ENCODE data around the gene SLCO3A1.
A peak's percentile ranks its signal among the peaks of the same experiment; 100 is the strongest.
"Not testable (repeated sequence)": the region's sequence is repeated elsewhere in the genome, so short reads cannot be mapped to it uniquely, and the experiment has no call there.

The SLCO3A1 gene

GRCh38 chr15:92162657-92163056 lies 309.1 kb downstream of the SLCO3A1 start:
- DNase-seq (ENCODE audit: low spot score): no peak

- DNase-seq (ENCODE audit: low spot score): no peak
Observed at GRCh38 chr15:92163641-92164040, 310.1 kb downstream of the SLCO3A1 start.

- DNase-seq (ENCODE audit: low spot score): peak; percentile 45
Observed at GRCh38 chr15:92164327-92165000, 311.0 kb downstream of the SLCO3A1 start.

- DNase-seq (ENCODE audit: low spot score): no peak
Observed at GRCh38 chr15:92165001-92165346, 311.5 kb downstream of the SLCO3A1 start.

GRCh38 chr15:92166029-92166428 lies 312.5 kb downstream of the SLCO3A1 start:
- DNase-seq (ENCODE audit: low spot score): no peak

- no peak for DNase-seq (ENCODE audit: low spot score)
Observed at GRCh38 chr15:92166751-92167405, 313.4 kb downstream of the SLCO3A1 start.

- peak; percentile 44 for DNase-seq (ENCODE audit: low spot score)
Observed at GRCh38 chr15:92167451-92167850, 313.9 kb downstream of the SLCO3A1 start.

- no peak for DNase-seq (ENCODE audit: low spot score)
Observed at GRCh38 chr15:92168066-92168683, 314.7 kb downstream of the SLCO3A1 start.

GRCh38 chr15:92170897-92171296 lies 317.4 kb downstream of the SLCO3A1 start:
- peak; percentile 59 for DNase-seq (ENCODE audit: low spot score)

GRCh38 chr15:92178911-92179310 lies 325.4 kb downstream of the SLCO3A1 start:
- no peak for DNase-seq (ENCODE audit: low spot score)

- no peak for DNase-seq (ENCODE audit: low spot score)
Observed at GRCh38 chr15:92184142-92184541, 330.6 kb downstream of the SLCO3A1 start.

- DNase-seq (ENCODE audit: low spot score): no peak
Observed at GRCh38 chr15:92184679-92185230, 331.2 kb downstream of the SLCO3A1 start.

- DNase-seq (ENCODE audit: low spot score): no peak
Observed at GRCh38 chr15:92187975-92188374, 334.5 kb downstream of the SLCO3A1 start.

- no peak for DNase-seq (ENCODE audit: low spot score)
Observed at GRCh38 chr15:92189166-92189565, 335.7 kb downstream of the SLCO3A1 start.

- DNase-seq (ENCODE audit: low spot score): no peak
Observed at GRCh38 chr15:92195241-92195640, 341.7 kb downstream of the SLCO3A1 start.

- no peak for DNase-seq (ENCODE audit: low spot score)
Observed at GRCh38 chr15:92196342-92196741, 342.8 kb downstream of the SLCO3A1 start.

- no peak for DNase-seq (ENCODE audit: low spot score)
Observed at GRCh38 chr15:92197746-92198145, 344.2 kb downstream of the SLCO3A1 start.

- DNase-seq (ENCODE audit: low spot score): no peak
Observed at GRCh38 chr15:92200891-92201290, 347.4 kb downstream of the SLCO3A1 start.

GRCh38 chr15:92205255-92205739 lies 351.8 kb downstream of the SLCO3A1 start:
- DNase-seq (ENCODE audit: low spot score): no peak

- not testable (repeated sequence) for DNase-seq (ENCODE audit: low spot score)
Observed at GRCh38 chr15:92207601-92208000, 354.1 kb downstream of the SLCO3A1 start.

All from HuH-7 (cell line).